C4-2B (cell line): ENCODE data around the gene COMMD4.
A peak's percentile ranks its signal among the peaks of the same experiment; 100 is the strongest.

Source experiments
- ZFX ChIP-seq: fragments of 450-650 bp; IDR thresholded peaks from 2 replicates; pipeline ENCODE4 v1.6.1; 2017
- TF ChIP-seq, protein P1 (sequence below): fragments of 450-650 bp; conservative IDR thresholded peaks from 2 replicates; pipeline ENCODE4 v1.5.1; 2017; ENCODE audit warnings: mild to moderate bottlenecking

DNA sequence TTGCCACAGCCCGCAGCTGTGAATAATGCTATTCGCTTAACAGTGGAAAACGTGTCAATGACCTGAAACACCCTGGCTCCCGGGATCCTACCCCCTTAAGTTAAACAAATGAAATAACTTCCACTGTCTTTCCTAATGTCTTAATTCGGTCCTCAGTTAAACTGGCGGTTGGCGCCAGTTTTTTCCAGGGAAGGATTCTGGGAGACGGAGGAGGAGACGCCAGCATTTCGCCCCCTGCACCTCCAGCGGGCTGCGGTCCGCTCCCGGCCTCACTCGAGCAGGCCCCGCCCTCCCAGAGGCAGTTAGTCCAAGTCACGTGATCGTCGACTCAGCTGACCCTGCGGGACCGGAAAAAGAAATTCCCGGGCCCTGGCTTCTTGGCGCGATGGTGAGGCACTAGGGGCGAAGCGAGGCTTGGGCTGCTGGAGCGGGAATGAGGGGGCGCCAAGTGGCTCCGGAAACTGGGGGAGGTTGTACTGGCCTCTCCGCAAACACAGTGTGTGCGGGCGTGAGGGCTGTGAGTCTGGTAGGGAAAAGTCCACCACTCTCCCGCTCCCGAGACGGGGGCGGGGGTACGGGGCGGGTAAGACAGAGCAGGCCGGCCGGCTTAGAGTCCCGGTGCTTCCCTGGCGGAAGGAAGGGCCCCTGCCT, at the start of gene COMMD4:
- TF ChIP-seq, protein P1, sequence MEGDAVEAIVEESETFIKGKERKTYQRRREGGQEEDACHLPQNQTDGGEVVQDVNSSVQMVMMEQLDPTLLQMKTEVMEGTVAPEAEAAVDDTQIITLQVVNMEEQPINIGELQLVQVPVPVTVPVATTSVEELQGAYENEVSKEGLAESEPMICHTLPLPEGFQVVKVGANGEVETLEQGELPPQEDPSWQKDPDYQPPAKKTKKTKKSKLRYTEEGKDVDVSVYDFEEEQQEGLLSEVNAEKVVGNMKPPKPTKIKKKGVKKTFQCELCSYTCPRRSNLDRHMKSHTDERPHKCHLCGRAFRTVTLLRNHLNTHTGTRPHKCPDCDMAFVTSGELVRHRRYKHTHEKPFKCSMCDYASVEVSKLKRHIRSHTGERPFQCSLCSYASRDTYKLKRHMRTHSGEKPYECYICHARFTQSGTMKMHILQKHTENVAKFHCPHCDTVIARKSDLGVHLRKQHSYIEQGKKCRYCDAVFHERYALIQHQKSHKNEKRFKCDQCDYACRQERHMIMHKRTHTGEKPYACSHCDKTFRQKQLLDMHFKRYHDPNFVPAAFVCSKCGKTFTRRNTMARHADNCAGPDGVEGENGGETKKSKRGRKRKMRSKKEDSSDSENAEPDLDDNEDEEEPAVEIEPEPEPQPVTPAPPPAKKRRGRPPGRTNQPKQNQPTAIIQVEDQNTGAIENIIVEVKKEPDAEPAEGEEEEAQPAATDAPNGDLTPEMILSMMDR = no peak
- TF ChIP-seq ZFX = peak; percentile 57; the same call in 1 of the 2 replicates
